ENCODE measurements around the gene PTPRT. TPM values are rescaled to one million over a fixed set of nuclear protein-coding genes. Genes with fewer than 3 reads are reported as not detected.

Gene PTPRT
- total and polyA plus RNA-seq, 11 donors, result 0.04 to 2.5 (median 0.25) TPM; not detected in 2

- WGBS, 4 donors, result 79 to 84% (median 80%) methylated on average over 3 of the region's 3 CpGs
- ATAC-seq (no peak), DNase-seq (no peak)
- Histone ChIP-seq H3K36me3 (no peaks in the 10 kb centered on the region), H3K4me3 (no peak overlapping the region), H3K27ac (no peak overlapping the region), H3K9me3 (peaks cover 0 to 19% (median 9%) of the 10 kb centered on the region in 12 donors), H3K4me1 (no peaks in the 10 kb centered on the region), H3K27me3 (peaks cover 0 to 4% (median 0%) of the 10 kb centered on the region in 9 donors)
- TF ChIP-seq CTCF (IDR thresholded peaks at IDR 0.05), result no peak
- no peak for TF ChIP-seq POLR2A (IDR thresholded peaks at IDR 0.05)
- intact Hi-C loops (cut with DNase I), result no loop called here
Measured at GRCh38 chr20:42708266-42708665, 481.4 kb downstream of the PTPRT start.

- intact Hi-C loops (cut with DNase I), result no loop called here
- H3K27me3 ChIP-seq, result peaks cover 0 to 4% (median 0%) of the 10 kb centered on the region in 9 donors
- 43 to 63% (median 59%) methylated on average over 1 of the region's 1 CpG for WGBS, 4 donors
- DNase-seq (no peak), ATAC-seq (no peak)
- peaks cover 0 to 19% (median 9%) of the 10 kb centered on the region in 12 donors for H3K9me3 ChIP-seq
- TF ChIP-seq POLR2A (IDR thresholded peaks at IDR 0.05) (no peak), CTCF (IDR thresholded peaks at IDR 0.05) (no peak)
- H3K4me3 ChIP-seq, result no peak overlapping the region
- no peaks in the 10 kb centered on the region for H3K4me1 ChIP-seq
- no peak overlapping the region for H3K27ac ChIP-seq
- H3K36me3 ChIP-seq, result no peaks in the 10 kb centered on the region
Measured at GRCh38 chr20:42706759-42707158, 482.9 kb downstream of the PTPRT start.

- no peaks in the 10 kb centered on the region for H3K36me3 ChIP-seq
- DNase-seq (no peak), ATAC-seq (no peak)
- H3K4me1 ChIP-seq, result peaks cover 0 to 3% (median 0%) of the 10 kb centered on the region in 12 donors
- peaks cover 0 to 13% (median 5%) of the 10 kb centered on the region in 12 donors for H3K9me3 ChIP-seq
- intact Hi-C loops (cut with DNase I), result no loop called here
- peaks cover 0 to 1% (median 0%) of the 10 kb centered on the region in 9 donors for H3K27me3 ChIP-seq
- no peak for TF ChIP-seq CTCF (IDR thresholded peaks at IDR 0.05)
- no peak for TF ChIP-seq POLR2A (IDR thresholded peaks at IDR 0.05)
- no peak overlapping the region for H3K4me3 ChIP-seq
- H3K27ac ChIP-seq, result no peak overlapping the region
Measured at GRCh38 chr20:42705550-42705949, 484.2 kb downstream of the PTPRT start.

GRCh38 chr20:42703744-42704143 lies 486.0 kb downstream of the PTPRT start:
- intact Hi-C loops (cut with DNase I), result no loop called here
- Histone ChIP-seq H3K36me3 (no peaks in the 10 kb centered on the region), H3K9me3 (no peaks in the 10 kb centered on the region), H3K27me3 (no peaks in the 10 kb centered on the region), H3K4me3 (no peak overlapping the region), H3K4me1 (peaks cover 0 to 5% (median 0%) of the 10 kb centered on the region in 12 donors), H3K27ac (no peak overlapping the region)
- no peak for ATAC-seq
- DNase-seq, result no peak
- WGBS, 4 donors, result 63 to 81% (median 69%) methylated on average over 6 of the region's 6 CpGs
- TF ChIP-seq CTCF (IDR thresholded peaks at IDR 0.05) (no peak), POLR2A (IDR thresholded peaks at IDR 0.05) (no peak)
